Measurements from ENCODE around the gene PAM. TPM values are rescaled to one million over a fixed set of nuclear protein-coding genes. Genes with fewer than 3 reads are reported as not detected.

PAM gene
- polyA plus RNA-seq, 1 donor from 2014 or later, result 363 TPM

GRCh38 chr5:102893942-102894341 lies 138.8 kb downstream of the PAM start:
- no peaks in the 10 kb centered on the region for H4K20me1 ChIP-seq (ENCODE audit: insufficient read depth)
- no peak overlapping the region for H3K4me3 ChIP-seq (ENCODE audit: low read length)
- no peaks in the 10 kb centered on the region for H3K9me2 ChIP-seq (ENCODE audit: insufficient read depth, low read length)
- H3K4me2 ChIP-seq (ENCODE audit: low read length), result no peak overlapping the region
- H3K79me2 ChIP-seq (replicated peaks; ENCODE audit: insufficient read depth, low read length), result no peaks in the 10 kb centered on the region
- no peak overlapping the region for H3K9ac ChIP-seq (ENCODE audit: low read length)
- TF ChIP-seq RAD21 (conservative IDR thresholded peaks at IDR 0.05) (no peak), EZH2 (IDR thresholded peaks at IDR 0.05; ENCODE audit: borderline replicate concordance, insufficient read depth, low read length, poor library complexity, severe bottlenecking) (no peak), CTCF (IDR thresholded peaks at IDR 0.05; ENCODE audit: poor library complexity, severe bottlenecking) (no peak), POLR2AphosphoS5 (IDR thresholded peaks at IDR 0.05) (no peak), EP300 (conservative IDR thresholded peaks at IDR 0.05; ENCODE audit: poor library complexity, severe bottlenecking) (no peak), REST (IDR thresholded peaks at IDR 0.05; ENCODE audit: borderline replicate concordance) (no peak), MXI1 (conservative IDR thresholded peaks at IDR 0.05; ENCODE audit: poor library complexity, severe bottlenecking) (no peak), SMC3 (conservative IDR thresholded peaks at IDR 0.05; ENCODE audit: poor library complexity) (no peak), TAF1 (IDR thresholded peaks at IDR 0.05; ENCODE audit: low read depth) (no peak)
- H3K27ac ChIP-seq (ENCODE audit: low read length), result no peak overlapping the region
- no peak overlapping the region for H2AFZ ChIP-seq (ENCODE audit: low read depth, low read length)
- no peaks in the 10 kb centered on the region for H3K9me3 ChIP-seq (ENCODE audit: low read length)
- H3K36me3 ChIP-seq (ENCODE audit: insufficient read depth, low read length), result no peaks in the 10 kb centered on the region
- H3K27me3 ChIP-seq (ENCODE audit: insufficient read depth, low read depth, low read length), result no peaks in the 10 kb centered on the region
- H3F3A ChIP-seq (ENCODE audit: insufficient read depth, low read length, poor library complexity, severe bottlenecking), result no peaks in the 10 kb centered on the region

- Histone ChIP-seq H3K36me3 (ENCODE audit: insufficient read depth, low read length) (no peaks in the 10 kb centered on the region), H3K9me2 (ENCODE audit: insufficient read depth, low read length) (no peaks in the 10 kb centered on the region), H3K4me2 (ENCODE audit: low read length) (no peak overlapping the region), H3K27ac (ENCODE audit: low read length) (no peak overlapping the region), H3K79me2 (replicated peaks; ENCODE audit: insufficient read depth, low read length) (no peaks in the 10 kb centered on the region), H2AFZ (ENCODE audit: low read depth, low read length) (no peak overlapping the region), H4K20me1 (ENCODE audit: insufficient read depth) (no peaks in the 10 kb centered on the region), H3F3A (ENCODE audit: insufficient read depth, low read length, poor library complexity, severe bottlenecking) (no peaks in the 10 kb centered on the region), H3K27me3 (ENCODE audit: insufficient read depth, low read depth, low read length) (no peaks in the 10 kb centered on the region), H3K4me3 (ENCODE audit: low read length) (no peak overlapping the region), H3K9ac (ENCODE audit: low read length) (no peak overlapping the region), H3K9me3 (ENCODE audit: low read length) (no peaks in the 10 kb centered on the region)
- TF ChIP-seq EZH2 (IDR thresholded peaks at IDR 0.05; ENCODE audit: borderline replicate concordance, insufficient read depth, low read length, poor library complexity, severe bottlenecking) (no peak), REST (IDR thresholded peaks at IDR 0.05; ENCODE audit: borderline replicate concordance) (no peak), CTCF (IDR thresholded peaks at IDR 0.05; ENCODE audit: poor library complexity, severe bottlenecking) (no peak), SMC3 (conservative IDR thresholded peaks at IDR 0.05; ENCODE audit: poor library complexity) (no peak), POLR2AphosphoS5 (IDR thresholded peaks at IDR 0.05) (no peak), EP300 (conservative IDR thresholded peaks at IDR 0.05; ENCODE audit: poor library complexity, severe bottlenecking) (no peak), TAF1 (IDR thresholded peaks at IDR 0.05; ENCODE audit: low read depth) (no peak), MXI1 (conservative IDR thresholded peaks at IDR 0.05; ENCODE audit: poor library complexity, severe bottlenecking) (no peak), RAD21 (conservative IDR thresholded peaks at IDR 0.05) (no peak)
Observed at GRCh38 chr5:102895234-102895633, 140.1 kb downstream of the PAM start.

Data from neural cell (in vitro differentiated cells).